Gastrocnemius medialis (tissue), 4 donors: ENCODE data around the gene GRIK5.

Experiments used
- CTCF ChIP-seq, 5 experiments: fragments of 450-650 bp in 3 of 5; fragments of 200-600 bp in 2 of 5; sonication (generic) in 2 of 5; IDR thresholded peaks in 4 of 5; conservative IDR thresholded peaks in 1 of 5; 1 replicate in 4 of 5; 2 replicates in 1 of 5; pipeline ENCODE4 v1.5.1; 2016 to 2019; ENCODE audit warnings: antibody characterized with exemption in 5 of 5, mild to moderate bottlenecking in 3 of 5, moderate library complexity in 3 of 5
- POLR2A ChIP-seq, 2 donors: fragments of 450-650 bp; IDR thresholded peaks; one replicate each; pipeline ENCODE4 v1.6.1; 2017; ENCODE audit warnings: antibody characterized with exemption in 2 of 2, mild to moderate bottlenecking in 2 of 2, moderate library complexity in 2 of 2

GRCh38 chr19:42021185-42021584, 48.8 kb downstream of the GRIK5 start:
- TF ChIP-seq POLR2A (IDR thresholded peaks at IDR 0.05) (no peak), CTCF (IDR thresholded peaks at IDR 0.05 in 4 of 5, conservative IDR thresholded peaks at IDR 0.05 in 1 of 5) (no peak)
